ENCODE measurements around the gene NBDY. TPM values are rescaled to one million over a fixed set of nuclear protein-coding genes. Genes with fewer than 3 reads are reported as not detected.

The NBDY gene
- total RNA-seq, 2 donors from 2014 or later = 64.2 to 83.5 TPM

DNA sequence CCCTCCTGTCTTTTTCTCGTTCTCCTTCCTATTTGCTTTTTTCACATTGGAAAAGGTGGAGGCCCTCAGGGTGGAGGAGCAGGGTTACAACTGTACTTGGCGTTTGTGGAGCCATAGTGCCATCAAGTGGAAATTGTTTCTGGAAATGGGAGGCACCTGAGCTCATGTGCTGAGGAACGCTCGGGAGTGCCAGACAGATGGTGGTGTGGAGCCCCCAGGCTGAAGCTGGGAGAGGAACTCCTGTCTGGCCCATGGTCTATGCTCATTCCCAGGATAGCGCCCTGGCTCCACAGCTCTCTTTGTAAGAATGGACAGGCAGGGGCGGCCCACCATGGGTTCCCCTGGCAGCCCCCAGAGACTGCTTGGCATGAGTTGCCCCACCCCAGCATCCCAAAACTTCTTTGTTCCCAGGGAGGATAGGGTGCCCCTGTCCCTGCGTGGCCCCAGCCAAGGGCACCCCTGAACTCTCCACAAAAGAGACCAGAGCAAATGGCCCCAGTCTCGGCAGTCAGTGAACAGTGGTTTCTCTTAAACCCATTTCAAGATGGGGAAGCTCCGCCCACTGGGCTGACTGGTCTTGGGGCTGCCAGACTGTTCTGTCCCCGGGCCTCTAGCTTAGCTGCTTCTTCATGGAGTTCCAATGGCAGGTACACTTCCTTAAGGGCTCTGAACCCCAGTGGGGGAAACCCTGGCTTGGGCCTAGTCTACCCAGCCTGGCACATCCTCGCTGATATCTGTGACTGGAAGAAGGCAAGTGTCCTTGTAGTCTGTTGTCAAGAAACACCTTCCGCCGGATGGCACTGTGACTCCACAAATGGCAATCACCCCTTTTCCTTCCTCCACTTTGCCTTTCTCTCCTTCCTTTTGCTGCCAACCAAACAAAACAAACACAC lies 70.1 kb downstream of the NBDY start:
- Mint-ChIP-seq H3K27ac (no peak overlapping the region), H3K27me3 (ENCODE audit: insufficient read depth) (no peaks in the 10 kb centered on the region), H3K4me3 (no peak overlapping the region), H3K4me1 (peaks cover 20% of the 10 kb centered on the region), H3K36me3 (ENCODE audit: low read depth) (peaks cover 12% of the 10 kb centered on the region), H3K9me3 (peaks cover 78% of the 10 kb centered on the region)
- Histone ChIP-seq H3K27me3 (ENCODE audit: control insufficient read depth, insufficient read depth, low read length, poor library complexity, severe bottlenecking) (no peaks in the 10 kb centered on the region), H3K27ac (ENCODE audit: low read depth, low read length) (no peak overlapping the region), H3K9me3 (ENCODE audit: control insufficient read depth, low read length) (no peaks in the 10 kb centered on the region), H3K36me3 (ENCODE audit: control insufficient read depth, insufficient read depth, low read length) (no peaks in the 10 kb centered on the region), H3K9ac (ENCODE audit: extremely low read depth, low read length, poor library complexity, severe bottlenecking) (no peak overlapping the region), H3K4me3 (ENCODE audit: low read length) (no peak overlapping the region), H3K4me1 (ENCODE audit: control insufficient read depth, insufficient read depth, low read length) (no peaks in the 10 kb centered on the region)
- DNase-seq = peak; percentile 41
- TF ChIP-seq, protein P1, sequence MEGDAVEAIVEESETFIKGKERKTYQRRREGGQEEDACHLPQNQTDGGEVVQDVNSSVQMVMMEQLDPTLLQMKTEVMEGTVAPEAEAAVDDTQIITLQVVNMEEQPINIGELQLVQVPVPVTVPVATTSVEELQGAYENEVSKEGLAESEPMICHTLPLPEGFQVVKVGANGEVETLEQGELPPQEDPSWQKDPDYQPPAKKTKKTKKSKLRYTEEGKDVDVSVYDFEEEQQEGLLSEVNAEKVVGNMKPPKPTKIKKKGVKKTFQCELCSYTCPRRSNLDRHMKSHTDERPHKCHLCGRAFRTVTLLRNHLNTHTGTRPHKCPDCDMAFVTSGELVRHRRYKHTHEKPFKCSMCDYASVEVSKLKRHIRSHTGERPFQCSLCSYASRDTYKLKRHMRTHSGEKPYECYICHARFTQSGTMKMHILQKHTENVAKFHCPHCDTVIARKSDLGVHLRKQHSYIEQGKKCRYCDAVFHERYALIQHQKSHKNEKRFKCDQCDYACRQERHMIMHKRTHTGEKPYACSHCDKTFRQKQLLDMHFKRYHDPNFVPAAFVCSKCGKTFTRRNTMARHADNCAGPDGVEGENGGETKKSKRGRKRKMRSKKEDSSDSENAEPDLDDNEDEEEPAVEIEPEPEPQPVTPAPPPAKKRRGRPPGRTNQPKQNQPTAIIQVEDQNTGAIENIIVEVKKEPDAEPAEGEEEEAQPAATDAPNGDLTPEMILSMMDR (conservative IDR thresholded peaks at IDR 0.05) = no peak
- 90% methylated on average over 13 of the region's 13 CpGs; no CpG with 5 or more reads in 1 of the 2 experiments for WGBS, 2 experiments (ENCODE audit: insufficient coverage in 1 of 2, insufficient read length in 1 of 2)

DNA sequence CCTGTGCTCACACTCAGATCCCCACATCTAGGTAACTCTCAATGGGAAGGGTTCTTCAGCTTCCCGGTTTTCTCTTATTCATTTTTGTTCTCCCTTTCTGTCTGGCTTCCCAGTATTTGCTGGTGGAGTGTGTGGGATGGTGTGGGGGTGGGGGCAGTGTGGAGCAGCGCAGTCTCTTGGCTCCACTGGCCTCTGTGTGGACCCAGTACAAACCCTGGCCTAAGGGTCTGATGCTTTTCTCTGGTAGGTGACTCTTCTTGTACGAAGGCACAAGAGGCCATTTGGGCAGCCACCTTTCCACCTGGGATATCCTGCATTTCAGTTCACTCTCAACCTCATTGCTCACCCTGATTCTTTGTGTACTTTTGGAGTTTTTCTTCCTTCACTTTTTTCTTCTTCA lies 71.3 kb downstream of the NBDY start:
- Mint-ChIP-seq H3K9me3 (peaks cover 74% of the 10 kb centered on the region), H3K4me3 (no peak overlapping the region), H3K27ac (no peak overlapping the region), H3K27me3 (ENCODE audit: insufficient read depth) (no peaks in the 10 kb centered on the region), H3K4me1 (peaks cover 20% of the 10 kb centered on the region), H3K36me3 (ENCODE audit: low read depth) (peaks cover 17% of the 10 kb centered on the region)
- DNase-seq = no peak
- no peaks in the 10 kb centered on the region for H3K27me3 ChIP-seq (ENCODE audit: control insufficient read depth, insufficient read depth, low read length, poor library complexity, severe bottlenecking)
- no peak overlapping the region for H3K27ac ChIP-seq (ENCODE audit: low read depth, low read length)
- H3K9me3 ChIP-seq (ENCODE audit: control insufficient read depth, low read length) = no peaks in the 10 kb centered on the region
- no peak overlapping the region for H3K4me3 ChIP-seq (ENCODE audit: low read length)
- no peaks in the 10 kb centered on the region for H3K4me1 ChIP-seq (ENCODE audit: control insufficient read depth, insufficient read depth, low read length)
- no peak overlapping the region for H3K9ac ChIP-seq (ENCODE audit: extremely low read depth, low read length, poor library complexity, severe bottlenecking)
- no peaks in the 10 kb centered on the region for H3K36me3 ChIP-seq (ENCODE audit: control insufficient read depth, insufficient read depth, low read length)
- TF ChIP-seq, protein P1 (conservative IDR thresholded peaks at IDR 0.05) = no peak
- WGBS, 2 experiments (ENCODE audit: insufficient coverage in 1 of 2, insufficient read length in 1 of 2) = 93% methylated on average over 2 of the region's 3 CpGs; no CpG with 5 or more reads in 1 of the 2 experiments

DNA sequence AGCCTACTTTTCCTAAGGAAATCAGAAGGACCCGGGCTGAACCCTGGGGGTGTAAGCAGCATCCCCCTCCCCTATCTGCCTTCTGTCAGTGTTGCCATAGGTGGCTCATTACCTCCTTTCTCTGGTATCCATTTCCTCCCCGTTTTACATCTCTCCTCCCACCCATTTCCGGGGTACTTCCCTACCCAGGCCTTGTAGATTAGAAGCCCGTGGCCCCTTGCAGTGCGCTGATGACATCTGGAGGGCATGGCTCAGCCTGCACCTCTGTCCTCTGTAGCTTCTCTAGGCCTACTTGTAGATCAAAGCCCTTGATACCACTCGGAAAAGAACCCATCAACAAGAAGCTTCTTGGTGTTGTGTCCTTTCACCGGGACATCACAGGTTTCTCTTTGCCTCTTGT lies 71.8 kb downstream of the NBDY start:
- peak; percentile 55 for DNase-seq
- no peak overlapping the region for H3K9ac ChIP-seq (ENCODE audit: extremely low read depth, low read length, poor library complexity, severe bottlenecking)

More for the DNA sequence above, 71.8 kb downstream of the NBDY start:
- Histone ChIP-seq H3K27me3 (ENCODE audit: control insufficient read depth, insufficient read depth, low read length, poor library complexity, severe bottlenecking) (no peaks in the 10 kb centered on the region), H3K27ac (ENCODE audit: low read depth, low read length) (no peak overlapping the region), H3K36me3 (ENCODE audit: control insufficient read depth, insufficient read depth, low read length) (no peaks in the 10 kb centered on the region), H3K9me3 (ENCODE audit: control insufficient read depth, low read length) (no peaks in the 10 kb centered on the region), H3K4me1 (ENCODE audit: control insufficient read depth, insufficient read depth, low read length) (no peaks in the 10 kb centered on the region), H3K4me3 (ENCODE audit: low read length) (no peak overlapping the region)
- H3K4me3 Mint-ChIP-seq = no peak overlapping the region
- peaks cover 20% of the 10 kb centered on the region for H3K4me1 Mint-ChIP-seq
- H3K27ac Mint-ChIP-seq = no peak overlapping the region
- H3K36me3 Mint-ChIP-seq (ENCODE audit: low read depth) = peaks cover 19% of the 10 kb centered on the region
- peaks cover 73% of the 10 kb centered on the region for H3K9me3 Mint-ChIP-seq
- H3K27me3 Mint-ChIP-seq (ENCODE audit: insufficient read depth) = no peaks in the 10 kb centered on the region
- WGBS, 2 experiments (ENCODE audit: insufficient coverage in 1 of 2, insufficient read length in 1 of 2) = 85 to 88% methylated on average over 1 to 7 of the region's 7 CpGs
- TF ChIP-seq, protein P1 (conservative IDR thresholded peaks at IDR 0.05) = peak; percentile 23
